Measurements from ENCODE around the gene SLMAP. TPM values are rescaled to one million over a fixed set of nuclear protein-coding genes. Genes with fewer than 3 reads are reported as not detected.
A peak's percentile ranks its signal among the peaks of the same experiment; 100 is the strongest.

The SLMAP gene
- total RNA-seq, 1 donor from 2014 or later = 50.3 TPM

- Histone ChIP-seq H3K4me3 (ENCODE audit: low read depth, low read length) (peak overlapping the region; percentile 94), H3K27me3 (ENCODE audit: control insufficient read depth, insufficient read depth, low read length) (no peaks in the 10 kb centered on the region), H3K36me3 (ENCODE audit: control insufficient read depth, insufficient read depth, low read length) (peaks cover 6% of the 10 kb centered on the region)
- no peak for TF ChIP-seq CTCF (IDR thresholded peaks at IDR 0.05; ENCODE audit: insufficient read depth, low read length, severe bottlenecking)
- FAIRE-seq (no peak), DNase-seq (ENCODE audit: low read depth) (peak; percentile 33)
Observed at GRCh38 chr3:57758686-57759085, 2.6 kb downstream of the SLMAP start.

GRCh38 chr3:57764794-57765193 is 8.7 kb downstream of the SLMAP start:
- peaks cover 2% of the 10 kb centered on the region for H3K36me3 ChIP-seq (ENCODE audit: control insufficient read depth, insufficient read depth, low read length)
- FAIRE-seq = no peak

GRCh38 chr3:57768595-57768994 is 12.5 kb downstream of the SLMAP start:
- Histone ChIP-seq H3K4me3 (ENCODE audit: low read depth, low read length) (no peak overlapping the region), H3K36me3 (ENCODE audit: control insufficient read depth, insufficient read depth, low read length) (no peaks in the 10 kb centered on the region), H3K27me3 (ENCODE audit: control insufficient read depth, insufficient read depth, low read length) (no peaks in the 10 kb centered on the region)
- FAIRE-seq (no peak), DNase-seq (ENCODE audit: low read depth) (no peak)
- TF ChIP-seq CTCF (IDR thresholded peaks at IDR 0.05; ENCODE audit: insufficient read depth, low read length, severe bottlenecking) = no peak

More at GRCh38 chr3:57764794-57765193, 8.7 kb downstream of the SLMAP start:
- Histone ChIP-seq H3K27me3 (ENCODE audit: control insufficient read depth, insufficient read depth, low read length) (no peaks in the 10 kb centered on the region), H3K4me3 (ENCODE audit: low read depth, low read length) (no peak overlapping the region)
- no peak for DNase-seq (ENCODE audit: low read depth)
- no peak for TF ChIP-seq CTCF (IDR thresholded peaks at IDR 0.05; ENCODE audit: insufficient read depth, low read length, severe bottlenecking)

- no peak overlapping the region for H3K4me3 ChIP-seq (ENCODE audit: low read depth, low read length)
Observed at GRCh38 chr3:57770009-57770827, 14.1 kb downstream of the SLMAP start.

GRCh38 chr3:57772251-57772650 is 16.1 kb downstream of the SLMAP start:
- DNase-seq (ENCODE audit: low read depth) (no peak), FAIRE-seq (no peak)
- no peaks in the 10 kb centered on the region for H3K36me3 ChIP-seq (ENCODE audit: control insufficient read depth, insufficient read depth, low read length)
- no peaks in the 10 kb centered on the region for H3K27me3 ChIP-seq (ENCODE audit: control insufficient read depth, insufficient read depth, low read length)
- TF ChIP-seq CTCF (IDR thresholded peaks at IDR 0.05; ENCODE audit: insufficient read depth, low read length, severe bottlenecking) = no peak
- no peak overlapping the region for H3K4me3 ChIP-seq (ENCODE audit: low read depth, low read length)

More at GRCh38 chr3:57770009-57770827, 14.1 kb downstream of the SLMAP start:
- DNase-seq (ENCODE audit: low read depth) (no peak), FAIRE-seq (no peak)
- no peaks in the 10 kb centered on the region for H3K27me3 ChIP-seq (ENCODE audit: control insufficient read depth, insufficient read depth, low read length)
- TF ChIP-seq CTCF (IDR thresholded peaks at IDR 0.05; ENCODE audit: insufficient read depth, low read length, severe bottlenecking) = no peak
- H3K36me3 ChIP-seq (ENCODE audit: control insufficient read depth, insufficient read depth, low read length) = no peaks in the 10 kb centered on the region
